Loucy (cell line): Measurements from ENCODE around the gene LRRC4C.

Experiments used
- EZH2phosphoT487 ChIP-seq: fragments of 200-600 bp; IDR thresholded peaks from 2 replicates; pipeline ENCODE4 v1.6.1; 2018; ENCODE audit warnings: antibody characterized with exemption, mild to moderate bottlenecking, moderate library complexity, borderline replicate concordance
- TF ChIP-seq, protein P1 (sequence below): fragments of 200-600 bp; sonication (generic); conservative IDR thresholded peaks from 2 replicates; pipeline ENCODE4 v1.5.1; 2014; ENCODE audit warnings: mild to moderate bottlenecking, antibody characterized with exemption, low read length

DNA sequence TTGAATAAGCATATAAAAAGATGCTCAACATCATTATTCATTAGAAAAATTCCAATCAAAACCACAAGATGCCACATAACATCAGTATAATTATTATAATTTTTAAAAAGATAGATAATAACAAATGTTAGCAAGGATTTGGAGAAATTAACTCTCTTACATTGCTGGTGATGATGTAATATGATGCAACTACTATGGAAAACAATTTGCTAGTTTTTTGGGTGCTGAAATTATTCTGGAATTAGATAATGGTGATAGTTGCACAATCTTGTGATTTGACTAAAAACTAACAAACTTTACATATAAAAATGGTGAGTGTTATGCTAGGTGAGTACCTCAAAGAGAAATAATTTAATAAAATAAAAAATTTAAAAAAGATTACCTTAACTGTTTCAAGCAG lies 412.2 kb downstream of the LRRC4C start:
- TF ChIP-seq, protein P1, sequence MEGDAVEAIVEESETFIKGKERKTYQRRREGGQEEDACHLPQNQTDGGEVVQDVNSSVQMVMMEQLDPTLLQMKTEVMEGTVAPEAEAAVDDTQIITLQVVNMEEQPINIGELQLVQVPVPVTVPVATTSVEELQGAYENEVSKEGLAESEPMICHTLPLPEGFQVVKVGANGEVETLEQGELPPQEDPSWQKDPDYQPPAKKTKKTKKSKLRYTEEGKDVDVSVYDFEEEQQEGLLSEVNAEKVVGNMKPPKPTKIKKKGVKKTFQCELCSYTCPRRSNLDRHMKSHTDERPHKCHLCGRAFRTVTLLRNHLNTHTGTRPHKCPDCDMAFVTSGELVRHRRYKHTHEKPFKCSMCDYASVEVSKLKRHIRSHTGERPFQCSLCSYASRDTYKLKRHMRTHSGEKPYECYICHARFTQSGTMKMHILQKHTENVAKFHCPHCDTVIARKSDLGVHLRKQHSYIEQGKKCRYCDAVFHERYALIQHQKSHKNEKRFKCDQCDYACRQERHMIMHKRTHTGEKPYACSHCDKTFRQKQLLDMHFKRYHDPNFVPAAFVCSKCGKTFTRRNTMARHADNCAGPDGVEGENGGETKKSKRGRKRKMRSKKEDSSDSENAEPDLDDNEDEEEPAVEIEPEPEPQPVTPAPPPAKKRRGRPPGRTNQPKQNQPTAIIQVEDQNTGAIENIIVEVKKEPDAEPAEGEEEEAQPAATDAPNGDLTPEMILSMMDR = no peak
- no peak for TF ChIP-seq EZH2phosphoT487
